Amniotic stem cell (primary cell): ENCODE data around the gene SPACA6.
A peak's percentile ranks its signal among the peaks of the same experiment; 100 is the strongest.

Experiments
- DNase-seq: peaks from one replicate; lab custom pipeline; 2025; lab: John Stamatoyannopoulos, UW

The SPACA6 gene

GRCh38 chr19:51688671-51689571, 4.2 kb upstream of the SPACA6 start:
- DNase-seq, result peak; percentile 89

- DNase-seq, result no peak
Measured at GRCh38 chr19:51689751-51690453, 3.2 kb upstream of the SPACA6 start.

DNA sequence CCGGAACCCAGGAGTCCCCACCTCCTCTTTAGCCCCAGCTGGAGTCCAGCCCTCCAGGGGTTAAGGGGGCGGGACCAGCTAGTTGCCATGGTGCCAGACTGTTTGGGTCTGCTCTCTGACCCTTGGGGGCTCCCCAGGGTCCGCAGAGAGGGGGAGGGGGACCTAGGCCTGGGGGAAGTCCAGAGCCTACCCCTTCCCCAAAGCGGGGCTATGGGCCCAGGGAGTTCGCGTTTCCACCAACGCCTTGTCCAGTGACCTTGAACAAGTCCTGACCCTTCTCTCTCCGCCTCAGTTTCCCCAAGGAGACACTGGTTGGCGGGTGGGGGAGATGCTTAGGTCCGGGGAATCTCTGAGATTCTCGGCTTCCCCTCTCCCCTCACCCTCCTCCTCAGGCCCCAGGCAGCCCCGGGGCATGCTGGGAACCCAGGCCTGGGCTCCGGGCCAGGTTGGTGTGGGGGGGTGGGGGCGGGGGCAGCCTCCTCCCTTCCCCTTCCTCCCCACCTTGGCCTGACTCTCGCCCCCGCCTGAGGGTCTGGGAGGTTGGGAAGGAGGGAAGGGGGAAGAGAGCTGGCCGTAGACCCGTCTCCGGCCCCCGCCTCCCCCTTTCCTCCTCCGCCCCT, 2.6 kb upstream of the SPACA6 start:
- no peak for DNase-seq

DNA sequence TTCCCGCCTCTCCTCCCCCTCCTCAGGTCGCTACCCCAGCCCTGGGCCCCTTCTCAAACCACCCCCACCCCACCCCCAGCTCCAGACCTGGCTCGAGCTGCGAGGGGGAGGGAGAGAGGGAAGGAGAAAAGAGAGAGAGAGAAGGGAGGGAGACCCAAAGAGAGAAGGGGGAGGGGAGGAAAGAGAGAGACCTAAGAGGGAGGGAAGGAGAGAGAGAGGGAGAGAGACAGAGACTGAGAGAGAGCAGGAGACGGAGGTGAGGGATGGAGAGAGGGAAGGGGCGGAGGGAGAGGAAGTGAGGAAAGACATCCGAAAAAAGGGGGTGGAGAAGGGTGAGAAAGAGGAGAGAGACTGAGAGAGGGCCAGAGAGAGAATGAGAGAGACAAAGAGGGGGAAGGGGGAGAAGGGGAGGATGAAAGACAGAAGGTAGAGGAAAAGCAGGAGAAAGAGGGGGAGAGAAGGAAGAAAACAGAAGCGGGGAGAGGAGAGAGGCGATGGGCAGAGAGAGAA, 2.0 kb upstream of the SPACA6 start:
- DNase-seq, result peak; percentile 34

DNA sequence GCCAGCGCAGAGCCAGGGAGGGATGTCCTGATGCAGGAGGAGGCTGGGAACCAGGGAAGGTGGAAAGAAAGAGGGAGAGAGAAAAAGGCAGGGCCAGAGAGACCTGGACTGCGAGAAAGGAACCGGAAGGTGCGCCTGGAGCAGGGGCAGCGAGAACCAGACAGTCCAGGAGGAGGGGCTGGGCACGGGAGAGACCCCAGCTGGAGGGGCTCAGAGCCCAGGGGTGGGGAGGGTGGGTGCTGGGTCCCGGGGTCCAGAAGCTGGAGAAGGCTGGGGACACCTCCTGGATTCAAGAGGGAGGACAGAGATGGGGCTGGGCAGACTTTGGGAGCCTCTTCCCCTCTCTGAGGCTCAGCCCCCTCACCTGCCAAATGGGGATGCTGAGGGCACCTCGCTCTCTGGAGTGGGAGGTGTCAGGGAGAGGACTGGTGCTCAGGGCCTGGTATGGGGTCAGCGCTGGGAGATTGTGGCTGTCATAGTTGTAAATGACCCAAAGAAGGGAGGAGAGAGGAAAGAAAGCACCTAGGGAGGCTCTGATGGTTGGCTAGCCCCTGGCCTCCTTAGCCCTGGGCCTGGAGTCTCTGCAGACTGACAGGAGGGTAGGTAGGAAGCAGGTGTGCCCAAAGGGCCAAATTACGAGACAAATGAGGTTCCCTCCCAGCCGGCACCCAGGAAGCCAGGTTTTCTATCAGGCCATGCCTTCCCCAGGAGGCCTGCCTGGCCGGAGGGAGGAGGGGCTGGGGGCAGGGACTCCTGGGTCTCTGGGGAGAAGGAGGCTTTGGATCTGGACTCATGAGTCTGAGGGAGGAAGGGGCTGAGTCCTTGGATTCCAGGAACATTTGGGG, 1.3 kb upstream of the SPACA6 start:
- DNase-seq, result no peak

GRCh38 chr19:51692468-51692867, 662 bp upstream of the SPACA6 start:
- DNase-seq, result no peak

GRCh38 chr19:51693819-51694218, 689 bp downstream of the SPACA6 start:
- no peak for DNase-seq

DNA sequence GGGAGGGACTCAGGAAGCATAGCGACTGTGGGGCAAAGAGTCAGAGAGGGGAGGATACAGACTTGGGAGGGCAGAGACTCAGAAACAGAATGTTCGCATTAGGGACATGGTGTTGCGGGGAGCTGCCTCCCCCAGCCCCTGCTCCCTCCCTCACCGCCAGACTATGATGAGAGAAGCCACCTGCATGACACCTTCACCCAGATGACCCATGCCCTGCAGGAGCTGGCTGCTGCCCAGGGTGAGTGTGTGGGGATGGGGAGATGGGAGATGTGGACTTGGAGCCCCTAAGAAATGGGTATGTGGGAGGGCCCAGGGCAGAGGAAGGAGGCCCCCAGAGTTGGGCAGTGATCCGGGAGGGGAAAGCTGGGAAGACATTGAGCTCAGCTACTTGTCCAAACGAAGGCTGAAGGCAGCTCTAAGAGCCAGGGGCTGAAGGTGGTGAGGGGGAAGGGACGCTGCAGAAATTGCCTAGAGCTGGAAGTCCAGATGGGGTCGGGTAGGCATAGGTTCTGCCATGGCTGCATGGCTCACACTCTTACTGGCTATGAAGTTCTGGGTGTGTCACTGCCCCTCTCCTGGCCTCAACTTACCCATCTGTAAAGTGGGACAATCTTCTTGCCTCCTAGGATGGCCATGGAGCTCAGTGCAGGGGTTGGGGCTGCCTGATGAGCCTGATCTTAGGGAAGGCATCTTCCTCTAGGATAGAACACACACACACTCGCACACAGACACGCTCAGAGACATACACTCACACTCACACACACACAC, 1.4 kb downstream of the SPACA6 start:
- no peak for DNase-seq

DNA sequence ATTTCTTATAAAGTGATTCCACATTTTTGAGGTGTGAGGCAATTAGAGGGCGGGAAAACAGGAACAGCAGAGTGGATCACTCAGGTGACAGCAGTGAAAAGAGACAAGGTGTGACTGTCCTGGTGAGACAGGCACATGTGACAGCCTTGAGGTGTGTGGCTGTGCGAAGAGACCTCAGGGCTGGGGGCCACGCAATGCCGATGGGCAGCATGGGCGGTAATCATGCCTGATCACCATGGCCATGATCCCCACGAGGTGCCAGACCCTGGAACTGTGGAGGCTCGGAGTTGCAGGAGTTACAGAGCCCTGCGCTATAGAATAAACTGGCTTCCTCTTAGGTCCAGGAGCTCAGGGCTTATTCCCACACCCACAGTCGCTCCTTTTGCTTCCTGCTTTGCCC, 2.0 kb downstream of the SPACA6 start:
- no peak for DNase-seq

- no peak for DNase-seq
Measured at GRCh38 chr19:51695702-51696315, 2.7 kb downstream of the SPACA6 start.

- no peak for DNase-seq
Measured at GRCh38 chr19:51696606-51697005, 3.5 kb downstream of the SPACA6 start.

GRCh38 chr19:51697169-51697776, 4.1 kb downstream of the SPACA6 start:
- DNase-seq, result no peak

DNA sequence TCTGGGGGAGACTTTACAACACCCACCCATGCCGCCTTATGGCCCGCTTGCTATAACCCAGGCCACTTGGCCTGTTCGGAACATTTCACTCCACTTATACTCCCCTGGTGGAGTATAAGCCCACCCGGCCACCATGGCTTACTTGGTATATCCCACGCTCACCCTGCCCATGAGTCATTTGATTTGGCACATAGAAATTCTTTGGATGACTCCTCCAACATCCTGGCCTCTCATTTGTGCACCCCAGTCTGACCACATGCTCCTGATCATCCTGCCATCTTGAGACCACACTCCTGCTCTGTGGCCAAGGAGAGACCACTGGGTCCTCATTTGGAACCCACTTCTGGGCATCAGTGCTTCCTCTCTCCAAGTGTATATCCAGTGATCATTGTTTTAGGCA, 5.2 kb downstream of the SPACA6 start:
- DNase-seq, result no peak

DNA sequence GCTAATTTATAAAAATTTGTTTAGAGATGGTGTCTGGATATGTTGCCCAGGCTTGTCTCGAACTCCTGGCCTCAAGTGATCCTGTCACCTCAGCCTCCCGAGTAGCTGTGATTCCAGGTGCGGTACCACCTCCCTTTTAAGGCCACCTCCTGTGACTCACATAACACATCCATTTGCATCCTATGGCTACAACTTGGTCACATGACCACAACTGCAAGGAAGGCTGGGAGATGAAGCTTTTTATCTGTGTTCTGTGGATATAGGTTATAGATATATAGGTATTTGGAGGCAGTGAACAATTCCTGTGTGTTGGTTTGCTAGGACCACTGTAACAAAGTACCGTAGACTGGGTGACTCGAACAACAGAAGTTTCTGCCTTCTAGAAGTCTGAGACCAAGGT, 6.0 kb downstream of the SPACA6 start:
- no peak for DNase-seq

GRCh38 chr19:51701468-51702100, 8.5 kb downstream of the SPACA6 start:
- no peak for DNase-seq

DNA sequence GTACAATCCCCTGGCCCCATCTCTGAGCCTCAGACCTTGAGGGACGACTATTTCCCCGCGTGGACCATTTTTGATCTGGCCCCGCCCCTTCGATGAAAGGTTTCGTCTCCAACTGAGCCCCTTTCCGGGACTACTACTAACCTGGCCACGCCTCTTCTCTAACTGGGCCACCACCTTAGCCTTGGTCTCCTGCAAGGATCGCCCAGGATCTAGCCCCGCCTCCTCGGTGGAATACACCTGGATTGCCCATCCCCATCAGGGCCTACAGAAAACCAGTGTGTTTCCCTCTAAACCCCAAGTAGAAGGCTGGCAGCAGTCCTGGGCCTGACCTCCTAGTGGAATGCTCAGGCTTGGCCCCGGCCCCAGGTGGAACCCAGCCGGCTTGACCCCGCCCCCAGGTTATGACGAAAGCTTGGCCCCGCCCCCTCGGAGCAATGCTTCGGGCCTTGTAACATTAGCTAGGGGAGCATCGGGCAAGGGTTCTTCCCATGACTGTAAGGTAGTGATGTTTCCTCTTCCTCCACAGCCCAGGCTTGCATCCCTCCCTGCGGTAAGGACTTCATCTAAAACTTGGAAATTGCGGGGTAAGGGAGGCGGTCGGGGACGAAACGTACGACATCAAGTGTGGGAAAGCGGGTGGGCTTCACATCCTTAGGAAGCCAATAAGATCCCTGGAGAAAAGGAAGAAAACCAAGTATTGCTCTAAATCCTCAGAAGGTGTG, 9.1 kb downstream of the SPACA6 start:
- no peak for DNase-seq

GRCh38 chr19:51702825-51703574, 9.9 kb downstream of the SPACA6 start:
- no peak for DNase-seq
